Measurements from ENCODE around the gene PRR35.

Gene PRR35

DNA sequence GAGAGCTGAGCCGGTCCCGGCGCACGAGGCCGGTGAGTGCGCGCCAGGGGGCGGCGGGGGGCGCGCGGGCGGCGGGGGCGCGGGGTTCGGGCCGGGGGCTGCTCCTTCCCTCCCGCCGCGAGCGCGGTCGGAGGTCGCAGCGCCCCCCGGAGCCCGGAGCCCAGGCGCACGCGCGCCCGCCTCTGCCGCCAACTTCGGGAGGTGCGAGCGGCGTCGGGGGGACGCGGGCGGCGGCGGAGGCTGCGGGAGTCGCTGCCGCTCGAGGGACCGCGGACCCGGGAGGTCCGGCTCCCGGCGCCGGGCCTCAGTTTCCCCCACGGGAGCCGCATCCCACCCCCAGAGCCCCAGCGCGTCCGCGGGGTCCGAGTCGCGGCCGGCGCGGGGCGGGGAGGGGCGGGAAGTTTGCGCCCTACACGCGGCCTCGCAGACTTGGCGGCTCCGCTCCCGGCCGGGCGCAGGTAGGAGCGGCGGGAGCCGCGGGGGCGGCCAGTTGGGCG, at the start of gene PRR35:
TSS of gene PRR35 (plus strand) at position 191 of the 497 bp plus-strand sequence. CDS start 2,901 bp downstream, outside the sequence.
- DNase-seq, result no peak

DNA sequence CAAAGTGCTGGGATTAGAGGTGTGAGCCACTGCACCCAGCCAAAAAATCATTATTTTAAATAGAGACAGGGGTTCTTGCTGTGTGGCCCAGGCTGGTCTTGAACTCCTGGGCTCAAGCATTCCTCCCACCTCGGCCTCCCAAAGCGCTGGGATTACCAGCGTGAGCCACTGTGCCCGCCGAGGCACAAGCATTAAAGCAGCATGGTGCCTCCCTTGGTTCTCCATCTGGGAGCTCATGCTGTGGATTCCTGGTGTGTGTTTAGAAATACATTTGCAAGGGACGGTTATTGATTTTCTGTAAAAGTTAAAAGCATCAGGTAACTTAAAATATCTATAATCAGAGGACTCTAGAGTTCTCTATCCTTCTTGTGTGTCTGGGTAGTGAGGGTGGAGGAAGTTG, 47.4 kb upstream of the PRR35 start:
- DNase-seq, result no peak

DNA sequence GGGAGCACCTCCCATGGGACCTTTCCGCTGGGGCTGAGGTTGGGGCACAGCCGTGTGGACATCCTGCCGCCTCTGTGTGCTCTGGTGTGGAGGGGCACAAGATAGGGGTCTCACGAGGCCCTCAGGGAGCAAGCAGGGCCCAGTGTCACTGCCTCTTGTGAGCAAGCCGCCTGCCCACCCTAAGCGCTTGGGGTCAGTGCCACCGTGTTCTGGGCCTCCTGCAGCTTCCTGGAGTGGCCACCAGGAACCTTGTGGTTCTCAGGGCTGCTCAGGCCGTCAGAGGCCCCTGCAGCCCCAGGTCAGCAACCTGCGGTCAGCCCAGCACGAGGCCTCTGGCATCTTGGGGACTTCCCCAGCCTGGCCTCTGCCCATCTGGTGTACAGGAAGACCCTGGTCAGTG, 46.2 kb upstream of the PRR35 start:
- no peak for DNase-seq

DNA sequence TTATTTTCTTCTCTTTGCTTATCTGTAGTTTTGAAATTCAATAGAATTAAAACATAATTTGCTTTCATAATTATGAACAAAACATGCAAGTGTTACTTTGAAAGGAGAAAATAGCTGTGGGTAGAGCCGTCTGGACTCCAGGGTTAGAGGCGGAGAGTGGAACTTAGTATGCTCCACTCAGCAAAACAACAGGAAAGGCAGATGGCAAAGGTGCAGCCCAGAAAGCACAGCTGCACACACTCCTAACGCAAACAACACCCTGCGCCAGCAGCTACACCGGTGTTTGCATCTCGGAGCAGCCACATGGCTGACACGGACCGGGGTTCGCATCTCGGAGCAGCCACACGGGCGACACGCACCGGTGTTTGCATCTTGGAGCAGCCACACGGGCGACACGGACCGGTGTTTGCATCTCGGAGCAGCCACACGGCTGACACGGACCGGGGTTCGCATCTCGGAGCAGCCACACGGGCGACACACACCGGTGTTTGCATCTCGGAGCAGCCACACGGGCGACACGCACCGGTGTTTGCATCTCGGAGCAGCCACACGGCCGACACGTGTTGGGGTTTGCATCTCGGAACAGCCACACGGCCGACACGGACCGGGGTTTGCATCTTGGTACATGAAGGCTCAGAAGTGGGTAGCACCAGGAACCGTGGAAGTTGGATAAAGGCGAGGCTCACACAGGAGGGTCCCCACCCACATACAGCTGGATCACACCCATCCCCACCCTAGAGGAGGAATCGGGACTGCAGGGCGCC, 44.8 kb upstream of the PRR35 start:
- DNase-seq, result no peak

DNA sequence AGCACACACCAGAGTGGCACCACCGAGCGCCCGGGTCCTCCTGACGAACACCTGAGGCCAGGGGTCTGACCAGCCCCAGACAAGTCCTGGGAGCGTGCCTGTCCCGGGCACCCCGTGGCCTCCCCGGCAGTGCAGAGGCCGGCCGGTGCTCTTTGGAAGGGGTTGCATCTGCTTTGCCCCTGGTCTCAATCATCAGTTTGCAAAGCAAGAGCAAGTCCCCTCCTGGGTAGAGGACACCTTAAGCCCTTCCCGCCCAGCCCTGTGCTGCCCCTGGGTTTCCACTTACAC, 44.3 kb upstream of the PRR35 start:
- no peak for DNase-seq

DNA sequence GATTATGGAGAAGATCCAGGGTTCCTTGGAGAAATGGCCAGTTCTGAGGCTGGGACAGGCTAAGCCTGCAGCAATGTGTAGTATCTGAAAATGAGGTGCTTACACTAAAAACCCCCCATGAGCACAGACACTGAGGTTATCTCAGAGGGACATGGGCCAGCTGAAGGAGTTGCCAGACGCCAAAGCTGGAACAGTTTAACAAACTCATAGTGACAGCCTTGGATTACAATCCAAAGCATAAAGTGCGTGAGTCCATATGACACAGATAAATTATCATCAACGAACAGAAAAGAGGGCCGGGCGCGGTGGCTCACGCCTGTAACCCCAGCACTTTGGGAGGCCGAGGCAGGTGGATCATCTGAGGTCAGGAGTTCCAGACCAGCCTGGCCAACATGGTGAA, 43.9 kb upstream of the PRR35 start:
- no peak for DNase-seq

DNA sequence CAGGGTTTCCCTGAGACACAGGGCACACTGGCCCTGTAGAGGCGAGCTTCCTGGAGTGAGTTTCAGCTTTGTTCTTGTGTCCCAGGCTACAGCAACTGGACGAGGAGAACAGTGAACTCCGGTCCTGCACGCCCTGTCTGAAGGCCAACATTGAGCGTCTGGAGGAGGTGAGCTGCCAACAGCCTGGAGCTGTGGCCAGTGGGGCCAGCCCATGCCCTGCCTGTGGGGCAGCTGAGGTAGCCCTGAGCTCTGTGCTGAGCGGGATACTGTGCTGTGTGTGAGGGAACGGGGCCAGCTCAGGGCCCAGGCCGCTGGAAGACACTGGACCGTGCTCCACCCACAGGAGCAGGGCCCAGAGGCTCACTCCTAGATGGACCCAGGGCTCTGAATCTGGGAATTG, 41.3 kb upstream of the PRR35 start:
- no peak for DNase-seq

DNA sequence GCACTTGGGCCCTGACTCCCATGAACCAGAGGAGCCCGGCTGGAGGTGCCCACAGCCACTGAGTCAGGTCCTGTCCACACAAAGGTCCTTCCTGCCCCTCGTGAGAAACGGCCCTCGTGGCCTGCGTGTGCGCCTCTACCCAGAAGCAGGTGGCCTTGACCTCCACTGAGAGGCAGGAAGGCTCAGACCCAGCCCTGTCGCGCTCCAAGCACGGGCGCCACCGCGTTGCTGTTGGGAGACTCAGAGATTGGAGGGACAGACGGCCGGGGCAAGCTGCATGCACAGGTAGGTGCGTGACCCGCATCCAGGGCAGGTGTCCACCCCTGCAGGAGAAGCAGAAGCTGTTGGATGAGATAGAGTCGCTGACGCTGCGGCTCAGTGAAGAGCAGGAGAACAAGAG, 40.8 kb upstream of the PRR35 start:
- DNase-seq, result no peak

DNA sequence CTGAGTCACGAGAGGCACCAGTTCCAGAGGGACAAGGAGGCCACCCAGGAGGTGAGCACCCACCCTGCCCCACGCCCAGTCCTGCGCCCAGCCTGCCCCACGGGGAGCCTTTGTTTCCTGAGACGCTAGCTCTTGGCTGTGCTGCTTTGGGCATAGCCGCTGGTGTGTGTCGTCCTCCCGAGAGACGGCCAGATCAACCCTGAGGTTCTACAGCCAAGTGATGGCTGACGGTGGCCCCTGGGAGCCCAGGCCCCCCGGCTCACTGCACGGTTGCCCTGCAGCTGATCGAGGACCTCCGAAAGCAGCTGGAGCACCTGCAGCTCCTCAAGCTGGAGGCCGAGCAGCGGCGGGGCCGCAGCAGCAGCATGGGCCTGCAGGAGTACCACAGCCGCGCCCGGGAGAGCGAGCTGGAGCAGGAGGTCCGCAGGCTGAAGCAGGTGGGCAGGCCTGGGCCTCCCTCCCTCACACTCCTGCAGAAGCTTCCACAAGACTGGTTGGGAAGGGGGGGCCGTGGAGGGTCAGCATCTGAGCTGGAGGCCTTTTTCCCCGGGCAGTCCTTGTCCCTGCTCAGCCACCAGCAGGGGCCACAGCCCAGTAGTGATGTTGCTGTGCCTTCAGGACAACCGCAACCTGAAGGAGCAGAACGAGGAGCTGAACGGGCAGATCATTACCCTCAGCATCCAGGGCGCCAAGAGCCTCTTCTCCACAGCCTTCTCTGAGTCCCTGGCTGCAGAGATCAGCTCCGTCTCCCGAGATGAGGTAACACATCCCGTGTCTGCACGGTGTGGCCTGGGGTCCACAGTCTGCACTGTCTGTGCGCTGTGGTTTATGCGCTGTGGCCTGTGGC, 40.1 kb upstream of the PRR35 start:
- no peak for DNase-seq

DNA sequence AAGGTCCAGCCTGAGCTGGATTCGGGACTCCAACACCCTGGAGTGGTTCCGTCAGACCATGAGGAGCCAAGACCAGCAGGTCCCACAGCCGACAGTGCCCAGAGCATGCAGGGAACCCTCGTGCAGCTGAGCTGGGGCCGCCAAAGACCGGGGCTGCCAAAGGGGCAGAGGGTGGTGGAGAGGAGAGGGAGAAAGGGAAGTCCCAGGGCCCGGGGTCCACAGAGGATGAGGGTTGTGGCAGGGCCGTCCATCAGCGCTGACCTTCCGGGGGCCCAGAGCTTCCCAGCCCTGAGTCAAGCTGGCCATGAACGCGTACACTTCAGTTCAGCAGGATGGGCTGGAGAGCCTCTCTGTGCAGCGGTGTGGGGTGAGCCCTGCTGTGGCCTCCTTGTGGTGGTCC, 39.3 kb upstream of the PRR35 start:
- no peak for DNase-seq

DNA sequence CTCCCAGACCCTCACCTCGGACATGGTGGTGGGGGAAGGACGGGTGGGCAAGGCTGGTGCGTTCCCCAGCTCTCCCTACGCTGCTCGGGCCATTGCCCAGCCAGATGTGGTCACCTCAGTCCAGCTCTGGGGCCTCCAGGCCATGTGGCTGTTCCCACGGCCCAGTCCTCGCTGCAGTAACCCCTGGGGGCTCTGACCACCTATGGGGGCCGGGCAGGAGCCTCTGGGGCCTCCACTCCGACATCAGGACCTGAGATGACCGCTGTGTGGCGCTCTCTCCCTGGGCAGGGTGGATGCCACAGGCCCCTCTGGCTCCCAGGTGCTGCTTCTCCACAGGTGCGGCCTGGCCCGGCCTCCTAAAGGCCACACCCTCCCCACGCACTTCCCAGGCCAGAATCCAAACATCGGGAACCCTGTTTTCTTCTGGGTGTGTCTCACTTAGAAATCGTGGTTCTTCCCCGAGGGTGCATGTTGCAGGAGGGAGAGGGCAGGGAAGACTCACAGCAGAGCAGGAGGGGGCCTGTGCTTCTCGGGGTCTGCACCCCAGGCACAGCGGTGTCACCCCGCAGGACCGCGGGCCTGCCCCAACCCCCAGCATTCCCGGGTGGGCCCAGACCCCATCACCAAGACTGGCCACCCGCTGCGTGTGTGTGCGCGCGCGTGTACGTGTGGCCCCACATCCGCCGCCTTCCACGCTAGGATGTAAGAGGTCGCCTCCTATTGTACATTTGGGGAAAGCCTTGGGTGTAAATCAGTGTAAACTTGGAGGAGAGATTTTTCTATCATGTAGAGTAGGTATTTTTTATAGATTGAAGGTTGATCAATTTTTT, 38.6 kb upstream of the PRR35 start:
- DNase-seq, result no peak

DNA sequence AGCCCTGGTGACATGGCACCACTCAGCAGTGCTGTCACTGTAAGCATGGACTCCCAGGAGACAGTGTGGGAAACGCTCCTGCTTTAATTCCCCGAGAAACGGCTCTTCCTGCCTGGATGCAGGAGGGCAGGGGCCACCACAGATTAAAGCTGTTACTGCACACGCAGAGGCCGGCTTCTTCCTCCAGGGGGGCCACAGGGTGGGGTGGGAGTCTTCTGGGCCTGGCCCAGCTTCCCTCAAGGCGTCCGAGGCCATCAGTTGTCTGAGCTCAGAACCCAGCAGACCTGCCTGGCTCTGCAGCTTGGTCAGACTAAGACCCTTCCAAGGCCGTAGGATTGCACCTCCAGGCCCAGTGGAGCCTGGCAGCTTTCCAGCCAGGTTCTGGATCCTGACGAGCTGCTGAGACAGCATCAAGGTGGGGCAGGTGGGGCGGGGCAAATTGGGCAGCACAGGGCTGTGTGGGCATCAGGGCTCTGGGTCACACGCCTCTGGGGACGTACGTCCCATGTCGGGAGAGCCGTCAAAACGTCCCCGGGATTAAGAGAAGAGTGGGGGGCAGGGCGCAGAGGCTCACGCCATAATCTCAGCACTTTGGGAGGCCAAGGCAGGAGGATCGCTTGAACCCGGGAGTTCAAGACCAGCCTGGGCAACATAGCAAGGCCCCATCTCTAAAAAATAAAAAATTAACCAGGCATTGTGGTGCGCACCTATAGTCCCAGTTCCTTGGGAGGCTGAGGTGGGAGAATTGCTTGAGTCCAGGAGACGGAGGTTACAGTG, 37.7 kb upstream of the PRR35 start:
- no peak for DNase-seq

DNA sequence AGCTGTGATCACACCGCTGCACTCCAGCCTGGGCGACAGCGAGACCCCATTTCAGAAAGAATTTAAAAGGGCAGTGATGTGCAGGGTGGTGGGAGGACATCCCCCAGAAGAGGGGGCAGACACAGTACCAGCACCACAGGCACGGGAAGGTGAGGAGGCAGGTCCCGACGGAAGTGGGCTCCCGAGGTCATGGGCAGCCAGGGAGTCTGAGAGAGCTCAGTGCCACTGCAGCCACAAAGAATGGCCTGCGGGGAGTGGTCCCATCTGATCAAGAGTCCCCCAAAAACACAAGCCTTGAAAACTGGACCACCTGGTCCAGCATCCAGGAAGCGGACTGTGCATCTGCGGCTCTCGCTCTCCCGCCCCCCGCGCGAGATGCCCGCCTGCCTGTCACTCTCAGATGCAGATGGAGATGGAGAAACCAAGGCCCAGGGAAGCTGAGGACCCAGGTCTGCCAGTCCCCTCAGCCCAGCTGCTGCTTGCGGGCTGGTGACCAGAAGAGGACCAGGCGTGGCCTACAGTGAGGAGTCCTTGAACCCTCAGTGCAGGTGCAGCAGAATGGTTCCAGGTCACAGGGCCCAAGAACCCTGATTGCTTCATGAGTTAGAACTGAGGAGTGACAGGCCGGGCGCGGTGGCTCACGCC, 37.0 kb upstream of the PRR35 start:
- DNase-seq, result no peak

DNA sequence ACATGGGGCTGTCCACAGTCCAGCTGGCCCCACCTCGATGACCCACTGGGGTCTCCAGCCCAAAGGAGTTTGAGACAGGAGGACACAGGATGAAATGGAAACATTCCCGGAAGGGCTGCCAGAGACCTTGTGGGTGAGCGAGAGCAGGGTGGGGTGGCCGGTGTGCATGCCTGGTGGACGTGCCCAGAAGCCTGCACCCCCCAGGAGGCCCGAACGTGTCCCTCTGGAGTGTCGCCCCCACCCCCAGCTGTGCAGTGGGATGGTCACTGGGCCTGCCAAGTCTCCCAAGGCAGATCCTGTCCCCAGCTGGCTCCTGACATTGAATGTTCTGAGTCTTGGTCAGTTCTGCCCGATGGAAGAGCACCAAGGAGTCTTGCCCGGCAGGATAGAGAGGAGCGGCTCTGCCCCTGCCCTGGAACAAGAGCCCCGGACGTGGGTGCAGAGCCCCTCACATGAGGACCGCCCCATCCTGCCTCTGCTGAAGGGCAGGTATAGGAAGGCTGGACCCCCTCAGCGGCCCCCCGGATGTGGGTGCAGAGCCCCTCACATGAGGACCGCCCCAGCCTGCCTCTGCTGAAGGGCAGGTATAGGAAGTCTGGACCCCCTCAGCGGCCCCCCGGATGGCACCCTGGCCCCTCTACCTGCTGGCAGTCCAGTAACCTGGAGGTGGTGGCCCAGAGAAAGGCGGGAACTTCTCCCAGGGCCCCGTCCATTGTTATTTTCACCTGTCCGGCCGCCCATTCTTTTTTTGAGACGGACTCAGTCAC, 35.7 kb upstream of the PRR35 start:
- DNase-seq, result no peak

DNA sequence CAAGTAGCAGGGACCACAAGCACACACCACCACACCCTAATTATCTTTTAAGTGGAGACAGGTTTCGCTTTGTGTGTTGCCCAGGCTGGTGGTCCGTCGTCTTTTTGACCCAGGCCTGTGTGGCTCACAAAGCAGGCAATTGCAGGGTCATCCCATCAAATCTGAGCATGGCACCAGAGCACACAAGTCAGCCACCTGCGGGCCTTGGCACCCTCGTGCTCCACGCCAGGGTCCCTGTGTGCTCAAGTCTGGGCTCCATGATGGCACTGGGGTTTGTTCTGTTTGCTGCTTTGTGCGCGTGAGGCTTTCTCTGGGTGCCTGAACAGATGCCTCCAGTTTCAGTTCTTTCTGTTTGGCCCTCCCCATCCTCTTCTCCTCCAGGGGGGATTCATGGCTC, 35.1 kb upstream of the PRR35 start:
- DNase-seq, result no peak

DNA sequence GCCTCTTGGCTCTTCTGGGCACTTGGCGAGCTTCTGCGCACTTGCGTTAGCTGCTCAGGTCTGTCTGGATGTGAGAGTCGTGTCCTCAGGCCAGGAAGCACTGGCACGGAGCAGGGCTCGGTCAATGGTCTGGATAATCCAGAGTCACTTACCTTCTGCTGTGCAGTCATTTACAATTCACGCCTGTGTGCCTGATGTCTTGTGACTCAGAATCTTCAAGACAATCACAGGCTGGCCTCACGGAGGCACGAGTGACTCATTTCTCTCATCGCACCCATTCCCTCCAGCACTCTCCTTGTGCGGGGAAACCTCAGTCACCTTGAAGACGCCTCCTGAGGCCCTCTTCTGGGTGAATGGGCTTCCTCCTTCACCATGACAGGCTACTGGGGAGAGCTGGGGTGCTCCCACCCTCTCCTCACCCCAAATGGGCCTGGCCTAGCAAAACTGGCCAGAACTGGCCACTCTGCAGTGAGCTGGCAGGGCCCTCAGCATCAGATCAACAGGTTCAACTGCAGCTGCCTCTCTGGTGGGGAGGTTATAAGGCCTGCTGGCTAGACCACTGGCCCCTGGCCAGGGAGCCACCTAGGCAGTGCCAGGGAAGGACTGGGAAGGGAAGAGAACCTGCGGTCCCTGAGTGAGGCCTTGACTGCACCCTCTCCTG, 34.5 kb upstream of the PRR35 start:
- DNase-seq, result peak; percentile 54

DNA sequence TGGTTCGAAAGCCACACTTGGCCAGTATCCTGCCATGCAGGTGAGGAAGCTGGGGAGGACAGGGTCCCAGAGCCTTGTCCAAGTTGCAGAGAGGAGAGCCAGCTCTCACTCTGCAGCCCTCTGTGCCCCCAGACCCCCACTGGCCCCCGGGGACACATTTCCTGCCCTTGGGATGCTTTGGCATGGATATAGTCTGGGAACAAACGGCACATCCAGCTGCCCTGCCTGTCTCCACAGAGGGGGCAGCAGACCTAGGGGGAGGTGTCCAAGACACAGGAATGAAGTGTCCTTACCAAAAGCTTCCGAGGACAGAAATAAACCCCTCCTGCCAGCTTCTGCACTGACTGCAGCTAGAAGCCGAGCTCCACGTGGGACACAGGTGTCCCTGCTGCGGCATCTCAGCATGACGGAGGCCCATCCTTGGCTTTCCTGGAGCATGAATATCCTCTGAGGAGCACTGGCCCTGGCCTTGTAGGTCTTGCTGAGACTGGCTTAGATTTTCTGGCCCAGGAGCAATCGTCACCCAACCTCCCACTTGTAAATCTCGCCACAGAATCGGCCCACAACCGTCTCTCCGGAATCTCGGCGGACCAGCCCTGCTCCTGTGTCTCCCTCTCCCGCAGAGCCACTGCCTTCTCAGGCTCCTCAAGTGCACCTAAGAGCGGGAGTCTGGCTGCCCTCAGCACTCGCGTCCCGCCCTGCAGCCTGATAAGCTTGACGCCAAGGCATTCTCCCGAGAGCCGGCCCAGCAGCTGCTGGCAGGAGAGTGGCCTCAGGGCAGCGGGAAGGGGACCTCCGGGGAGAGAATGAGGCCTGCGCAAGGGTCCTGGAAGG, 33.8 kb upstream of the PRR35 start:
- peak; percentile 40 for DNase-seq

DNA sequence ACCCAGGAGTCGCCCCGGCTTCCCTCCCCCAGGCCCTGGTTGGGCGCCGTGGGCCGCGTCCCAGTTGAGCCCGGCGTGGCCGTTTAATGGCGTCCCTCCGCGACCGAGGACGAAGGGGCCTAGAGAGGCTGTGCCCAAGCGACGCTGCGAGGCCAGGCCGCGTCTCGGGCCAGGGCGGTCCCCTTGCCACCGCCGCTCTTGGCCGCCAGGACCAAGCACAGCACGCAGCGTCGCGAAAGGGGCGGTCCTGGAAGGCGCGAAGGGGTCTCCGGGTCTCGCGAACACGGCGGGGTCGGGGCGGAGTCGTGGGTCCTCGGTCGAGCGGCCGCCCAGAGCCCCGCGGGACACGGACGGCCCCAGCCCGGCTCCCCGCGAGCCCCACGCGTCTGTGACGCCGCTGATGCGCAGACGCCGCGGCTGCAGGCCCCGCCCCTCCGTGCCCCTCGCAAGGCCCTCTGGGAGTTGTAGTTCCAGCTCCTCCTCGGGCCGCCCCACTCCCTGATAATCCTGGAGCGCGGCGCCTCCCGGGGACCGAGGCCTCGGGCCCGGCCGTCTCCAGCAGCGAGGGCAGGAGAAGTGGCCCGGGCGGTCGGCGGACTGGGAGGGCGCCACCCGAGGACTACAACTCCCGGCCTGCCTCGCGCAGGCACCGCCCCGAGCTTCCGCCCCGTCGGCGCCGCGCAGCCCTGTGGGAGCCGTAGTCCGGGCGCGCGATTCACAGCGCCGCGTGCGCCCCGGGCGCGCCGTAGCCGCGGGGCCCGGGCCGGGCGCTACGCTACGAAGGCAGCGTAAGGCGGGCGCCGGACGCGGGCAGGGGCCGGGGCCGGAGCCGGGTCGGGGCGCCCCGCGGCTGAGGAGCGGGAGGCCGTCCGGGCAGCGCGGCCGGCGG, 32.9 kb upstream of the PRR35 start, which contains the start of gene CAPN15:
TSS of gene CAPN15 (plus strand) at position 698 of the 889 bp plus-strand sequence. CDS start 19,127 bp downstream, outside the sequence.
- peak; percentile 87 for DNase-seq

Measured in T1000 (cell line).